ENCODE measurements around the gene CTBS.

CTBS gene

GRCh38 chr1:84504580-84505492 is 69.4 kb downstream of the CTBS start:
- no peak for DNase-seq

- DNase-seq: no peak
Observed at GRCh38 chr1:84502927-84503326, 71.3 kb downstream of the CTBS start.

All from GDM1 (cell line).